HEK293T (cell line): ENCODE measurements around the gene CDCP1.
A peak's percentile ranks its signal among the peaks of the same experiment; 100 is the strongest.

Experiments used
- CTCF ChIA-PET: fragments of 350-600 bp; formaldehyde crosslinking; extraction: SDS; loops from one replicate; lab custom pipeline; 2021; ENCODE audit warnings: antibody characterized with exemption, inconsistent platforms; lab: Yijun Ruan, JAX
- POLR2A ChIA-PET: fragments of 350-600 bp; formaldehyde crosslinking; extraction: SDS; loops from one replicate; lab custom pipeline; 2020; ENCODE audit warnings: antibody characterized with exemption, inconsistent platforms; lab: Yijun Ruan, JAX
- DNase-seq: peaks from one replicate; pipeline ENCODE4 v3.0.0; 2012; ENCODE audit warnings: mixed read lengths; ENCODE audit errors: extremely low spot score
- ARNT ChIP-seq: fragments of 450-650 bp; IDR thresholded peaks from 2 replicates; pipeline ENCODE4 v1.6.1; 2017; ENCODE audit warnings: mild to moderate bottlenecking
- BHLHE40 ChIP-seq: fragments of 450-650 bp; IDR thresholded peaks from 2 replicates; pipeline ENCODE4 v1.6.1; 2016; ENCODE audit warnings: mild to moderate bottlenecking, moderate library complexity, borderline replicate concordance
- CTBP1 ChIP-seq: fragments of 450-650 bp; IDR thresholded peaks from 2 replicates; pipeline ENCODE4 v1.6.1; 2016; ENCODE audit warnings: borderline replicate concordance
- ELF4 ChIP-seq: fragments of 450-650 bp; IDR thresholded peaks from 2 replicates; pipeline ENCODE4 v1.6.1; 2017; ENCODE audit warnings: antibody characterized with exemption
- FOXA1 ChIP-seq: fragments of 450-650 bp; IDR thresholded peaks from 2 replicates; pipeline ENCODE4 v1.6.1; 2016; ENCODE audit warnings: mild to moderate bottlenecking
- FOXK2 ChIP-seq: fragments of 450-650 bp; IDR thresholded peaks from 2 replicates; pipeline ENCODE4 v1.6.1; 2016; ENCODE audit warnings: mild to moderate bottlenecking
- FOXM1 ChIP-seq: fragments of 450-650 bp; IDR thresholded peaks from 2 replicates; pipeline ENCODE4 v1.6.1; 2017; ENCODE audit warnings: mild to moderate bottlenecking, borderline replicate concordance
- HDGF ChIP-seq: fragments of 450-650 bp; IDR thresholded peaks from 2 replicates; pipeline ENCODE4 v1.6.1; 2017; ENCODE audit warnings: antibody characterized with exemption, borderline replicate concordance
- L3MBTL2 ChIP-seq: fragments of 450-650 bp; conservative IDR thresholded peaks from 2 replicates; pipeline ENCODE4 v1.6.1; 2016; ENCODE audit warnings: mild to moderate bottlenecking
- LEF1 ChIP-seq: fragments of 450-650 bp; IDR thresholded peaks from 2 replicates; pipeline ENCODE4 v1.6.1; 2017; ENCODE audit warnings: mild to moderate bottlenecking, borderline replicate concordance
- NFRKB ChIP-seq: fragments of 450-650 bp; IDR thresholded peaks from 2 replicates; pipeline ENCODE4 v1.6.1; 2016; ENCODE audit warnings: mild to moderate bottlenecking, moderate library complexity
- SP1 ChIP-seq: fragments of 450-650 bp; IDR thresholded peaks from 2 replicates; pipeline ENCODE4 v1.6.1; 2017
- SUZ12 ChIP-seq: fragments of 450-650 bp; IDR thresholded peaks from 2 replicates; pipeline ENCODE4 v1.6.1; 2016; ENCODE audit warnings: mild to moderate bottlenecking
- TARDBP ChIP-seq: fragments of 450-650 bp; IDR thresholded peaks from 2 replicates; pipeline ENCODE4 v1.6.1; 2016
- ZNF384 ChIP-seq: fragments of 450-650 bp; IDR thresholded peaks from 2 replicates; pipeline ENCODE4 v1.6.1; 2016
- TF ChIP-seq, protein P1 (sequence below): fragments of 450-650 bp; IDR thresholded peaks from 2 replicates; pipeline ENCODE4 v1.6.1; 2016

CDCP1 gene

GRCh38 chr3:45135959-45136358 is 10.2 kb downstream of the CDCP1 start:
- no peak for TF ChIP-seq FOXA1
- no peak for TF ChIP-seq HDGF
- no peak for TF ChIP-seq BHLHE40
- no peak for TF ChIP-seq FOXK2
- no peak for TF ChIP-seq L3MBTL2
- ChIA-PET CTCF (no interaction called here), POLR2A (no interaction called here)
- DNase-seq, result no peak

- POLR2A ChIA-PET, result no interaction called here
- CTCF ChIA-PET, result no interaction called here
- DNase-seq, result no peak
- TF ChIP-seq L3MBTL2, result no peak
- no peak for TF ChIP-seq FOXA1
- no peak for TF ChIP-seq ARNT
- TF ChIP-seq ELF4, result no peak
- TF ChIP-seq SUZ12, result no peak
- TF ChIP-seq BHLHE40, result no peak
- no peak for TF ChIP-seq HDGF
- TF ChIP-seq ZNF384, result no peak
- no peak for TF ChIP-seq NFRKB
- TF ChIP-seq CTBP1, result no peak
- TF ChIP-seq TARDBP, result no peak
- TF ChIP-seq FOXK2, result no peak
- TF ChIP-seq SP1, result no peak
Observed at GRCh38 chr3:45134758-45135521, 11.2 kb downstream of the CDCP1 start.

GRCh38 chr3:45132568-45133211 is 13.5 kb downstream of the CDCP1 start:
- POLR2A ChIA-PET, result no interaction called here
- CTCF ChIA-PET, result no interaction called here
- no peak for DNase-seq
- no peak for TF ChIP-seq ZNF384
- TF ChIP-seq, protein P1, sequence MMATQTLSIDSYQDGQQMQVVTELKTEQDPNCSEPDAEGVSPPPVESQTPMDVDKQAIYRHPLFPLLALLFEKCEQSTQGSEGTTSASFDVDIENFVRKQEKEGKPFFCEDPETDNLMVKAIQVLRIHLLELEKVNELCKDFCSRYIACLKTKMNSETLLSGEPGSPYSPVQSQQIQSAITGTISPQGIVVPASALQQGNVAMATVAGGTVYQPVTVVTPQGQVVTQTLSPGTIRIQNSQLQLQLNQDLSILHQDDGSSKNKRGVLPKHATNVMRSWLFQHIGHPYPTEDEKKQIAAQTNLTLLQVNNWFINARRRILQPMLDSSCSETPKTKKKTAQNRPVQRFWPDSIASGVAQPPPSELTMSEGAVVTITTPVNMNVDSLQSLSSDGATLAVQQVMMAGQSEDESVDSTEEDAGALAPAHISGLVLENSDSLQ, result peak; percentile 80

GRCh38 chr3:45131201-45131600 is 15.0 kb downstream of the CDCP1 start:
- ChIA-PET CTCF (interaction anchor here (0.5 kb wide), 1 partner anchor 1957 kb away, joined by 3 read pairs; no protein-coding TSS in a partner anchor), POLR2A (no interaction called here)
- TF ChIP-seq SP1, result no peak
- TF ChIP-seq HDGF, result no peak
- TF ChIP-seq SUZ12, result no peak
- TF ChIP-seq LEF1, result no peak
- TF ChIP-seq FOXM1, result no peak
- TF ChIP-seq ARNT, result no peak
- TF ChIP-seq, protein P1, result no peak
- no peak for TF ChIP-seq ZNF384
- no peak for TF ChIP-seq CTBP1
- no peak for TF ChIP-seq NFRKB
- no peak for TF ChIP-seq FOXK2
- TF ChIP-seq BHLHE40, result no peak
- TF ChIP-seq L3MBTL2, result no peak
- no peak for TF ChIP-seq TARDBP
- TF ChIP-seq ELF4, result no peak
- TF ChIP-seq FOXA1, result no peak
- no peak for DNase-seq

GRCh38 chr3:45130476-45130875 is 15.7 kb downstream of the CDCP1 start:
- CTCF ChIA-PET, result interaction anchor here (0.5 kb wide), 1 partner anchor 1958 kb away, joined by 3 read pairs; no protein-coding TSS in a partner anchor
- POLR2A ChIA-PET, result no interaction called here
- DNase-seq, result no peak
- no peak for TF ChIP-seq CTBP1
- TF ChIP-seq LEF1, result no peak
- no peak for TF ChIP-seq FOXM1
- TF ChIP-seq HDGF, result no peak
- TF ChIP-seq NFRKB, result no peak
- no peak for TF ChIP-seq FOXK2
- TF ChIP-seq TARDBP, result no peak
- TF ChIP-seq BHLHE40, result no peak
- TF ChIP-seq FOXA1, result no peak
- no peak for TF ChIP-seq ZNF384
- TF ChIP-seq ELF4, result no peak
- no peak for TF ChIP-seq SP1

DNA sequence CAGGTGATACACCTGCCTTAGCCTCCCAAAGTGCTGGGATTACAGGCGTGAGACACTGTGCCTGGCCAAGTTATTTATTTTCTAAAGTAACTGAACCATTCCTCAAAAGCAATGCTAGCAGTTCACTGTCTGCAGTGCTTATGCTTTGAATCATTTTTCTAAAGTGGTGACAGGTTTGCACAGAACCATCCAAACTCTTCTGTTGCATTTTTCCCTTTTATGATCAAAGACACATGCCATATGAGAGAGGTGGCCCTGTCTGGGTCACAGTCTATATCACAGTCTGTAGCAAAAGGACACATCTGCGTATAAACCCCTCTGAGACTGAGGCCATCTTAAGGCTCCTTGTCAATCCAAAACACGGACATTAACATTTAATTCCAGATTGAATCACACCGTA is 17.2 kb downstream of the CDCP1 start:
- CTCF ChIA-PET, result no interaction called here
- no peak for TF ChIP-seq L3MBTL2
- TF ChIP-seq ZNF384, result no peak
- TF ChIP-seq NFRKB, result no peak
- no peak for TF ChIP-seq SUZ12
- TF ChIP-seq LEF1, result no peak
- TF ChIP-seq ARNT, result no peak
- no peak for TF ChIP-seq FOXM1
- no peak for TF ChIP-seq FOXK2
- no peak for TF ChIP-seq FOXA1
- no peak for TF ChIP-seq HDGF
- no peak for TF ChIP-seq SP1
- TF ChIP-seq, protein P1, result no peak
- no peak for TF ChIP-seq CTBP1
- no peak for TF ChIP-seq ELF4
- no peak for TF ChIP-seq TARDBP
- TF ChIP-seq BHLHE40, result no peak
- DNase-seq, result no peak
- POLR2A ChIA-PET, result no interaction called here
